Endodermal cell (in vitro differentiated cells): Measurements from ENCODE around the gene CSNK1E. TPM values are rescaled to one million over a fixed set of nuclear protein-coding genes. Genes with fewer than 3 reads are reported as not detected.

ENCODE experiments used
- DNase-seq: peaks from one replicate; pipeline ENCODE4 v3.0.0-alpha.2; 2017
- H3K27ac ChIP-seq: 2 replicates; pipeline ENCODE4 v1.5.1; 2013; ENCODE audit warnings: mild to moderate bottlenecking, low read depth, low read length, moderate library complexity
- H3K27me3 ChIP-seq: 2 replicates; pipeline ENCODE4 v1.6.1; 2013; ENCODE audit warnings: mild to moderate bottlenecking, low read length, moderate library complexity; ENCODE audit not compliant: insufficient read depth, control insufficient read depth, poor library complexity, severe bottlenecking
- H3K36me3 ChIP-seq: 2 replicates; pipeline ENCODE4 v1.7.0; 2013; ENCODE audit warnings: mild to moderate bottlenecking, low read length, moderate library complexity; ENCODE audit not compliant: control insufficient read depth, insufficient read depth
- H3K4me1 ChIP-seq: one replicate; pipeline ENCODE4 v1.7.0; 2013; ENCODE audit warnings: low read length; ENCODE audit not compliant: control insufficient read depth, insufficient read depth
- H3K4me3 ChIP-seq: 2 replicates; pipeline ENCODE4 v1.5.1; 2013; ENCODE audit warnings: mild to moderate bottlenecking, low read length, moderate library complexity
- H3K9ac ChIP-seq: 2 replicates; pipeline ENCODE4 v1.6.1; 2013; ENCODE audit warnings: mild to moderate bottlenecking, low read length, moderate library complexity; ENCODE audit not compliant: poor library complexity, severe bottlenecking; ENCODE audit errors: extremely low read depth
- H3K9me3 ChIP-seq: 2 replicates; pipeline ENCODE4 v1.6.1; 2013; ENCODE audit warnings: mild to moderate bottlenecking, low read length, moderate library complexity; ENCODE audit not compliant: control insufficient read depth
- H3K27ac Mint-ChIP-seq: 2 replicates; pipeline ENCODE4 v1.8.0; 2020; ENCODE audit warnings: mixed read lengths
- H3K27me3 Mint-ChIP-seq: 2 replicates; pipeline ENCODE4 v1.8.0; 2021; ENCODE audit warnings: mild to moderate bottlenecking, mixed read lengths; ENCODE audit not compliant: insufficient read depth
- H3K36me3 Mint-ChIP-seq: 2 replicates; pipeline ENCODE4 v1.8.0; 2020; ENCODE audit warnings: low read depth, mixed read lengths
- H3K4me1 Mint-ChIP-seq: 2 replicates; pipeline ENCODE4 v1.8.0; 2020; ENCODE audit warnings: mixed read lengths
- H3K4me3 Mint-ChIP-seq: 2 replicates; pipeline ENCODE4 v1.8.0; 2020; ENCODE audit warnings: mild to moderate bottlenecking, moderate library complexity, mixed read lengths
- H3K9me3 Mint-ChIP-seq: 2 replicates; pipeline ENCODE4 v1.8.0; 2020; ENCODE audit warnings: mild to moderate bottlenecking, mixed read lengths
- CTCF ChIP-seq: fragments of 200-600 bp; sonication (generic); conservative IDR thresholded peaks from 2 replicates; pipeline ENCODE4 v1.5.0; 2021; ENCODE audit warnings: antibody characterized with exemption, mild to moderate bottlenecking
- WGBS, 2 experiments: methylation state at CpG; one replicate each; pipeline versions ENCODE4 v1.1.5 to v1.1.7; 2013; ENCODE audit warnings: missing lambda C conversion rate in 2 of 2, mixed read lengths in 1 of 2; ENCODE audit not compliant: insufficient coverage in 1 of 2, insufficient read length in 1 of 2; 5-methylcytosine and 5-hydroxymethylcytosine counted together
- total RNA-seq, 2 donors: library from RNA; stranded (reverse); fragmentation: NEBNext Ultra II Directional in 1 of 2; extraction: Animal tissue kit (Norgen Biotek cat#: 25700) in 1 of 2; gene quantifications; 2 replicates in 1 of 2; 3 replicates in 1 of 2; pipeline ENCODE4 v1.2.1, GENCODE V29; 2021

CSNK1E gene
- total RNA-seq, 2 donors from 2014 or later: 224 to 229 TPM

GRCh38 chr22:38304526-38304925 is 12.7 kb downstream of the CSNK1E start:
- peaks cover 70% of the 10 kb centered on the region for H3K36me3 ChIP-seq
- H3K4me3 ChIP-seq: no peak overlapping the region
- Mint-ChIP-seq H3K27ac (peak overlapping the region; percentile 45), H3K36me3 (peaks cover 59% of the 10 kb centered on the region), H3K9me3 (no peaks in the 10 kb centered on the region), H3K4me1 (peaks cover 18% of the 10 kb centered on the region), H3K4me3 (no peak overlapping the region), H3K27me3 (no peaks in the 10 kb centered on the region)
- H3K4me1 ChIP-seq: peaks cover 3% of the 10 kb centered on the region
- H3K9ac ChIP-seq: no peak overlapping the region
- peak; percentile 50 for TF ChIP-seq CTCF
- no peak overlapping the region for H3K27ac ChIP-seq
- no peaks in the 10 kb centered on the region for H3K27me3 ChIP-seq
- no peaks in the 10 kb centered on the region for H3K9me3 ChIP-seq
- DNase-seq: no peak
- WGBS, 2 experiments: 96% methylated on average over 13 of the region's 13 CpGs

GRCh38 chr22:38303974-38304373 is 13.3 kb downstream of the CSNK1E start:
- peak overlapping the region; percentile 50 for H3K27ac Mint-ChIP-seq
- H3K27ac ChIP-seq: no peak overlapping the region
- H3K36me3 Mint-ChIP-seq: peaks cover 60% of the 10 kb centered on the region

DNA sequence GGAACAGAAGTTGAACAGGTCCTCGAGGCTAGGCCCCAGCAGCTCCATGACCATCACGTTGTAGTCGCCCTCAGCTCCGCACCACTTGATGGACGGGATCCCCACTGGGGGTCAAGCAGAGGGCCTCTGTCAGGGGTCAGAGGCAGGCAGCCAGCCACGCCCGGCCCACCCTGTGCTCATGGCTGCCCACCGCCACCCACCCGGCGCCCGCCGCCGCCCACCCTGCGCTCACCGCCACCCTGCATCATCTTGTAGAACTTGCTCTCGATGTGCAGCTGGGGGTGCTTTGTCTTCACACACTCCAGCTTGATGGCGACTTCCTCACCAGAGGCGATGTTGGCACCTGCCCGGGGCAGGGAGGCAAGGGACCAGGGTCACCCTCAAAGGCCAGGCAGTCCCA is 14.3 kb downstream of the CSNK1E start:
- H3K27me3 Mint-ChIP-seq: no peaks in the 10 kb centered on the region
- peaks cover 60% of the 10 kb centered on the region for H3K36me3 Mint-ChIP-seq
- H3K4me3 Mint-ChIP-seq: no peak overlapping the region
- peaks cover 16% of the 10 kb centered on the region for H3K4me1 Mint-ChIP-seq
- Histone ChIP-seq H3K9ac (no peak overlapping the region), H3K4me3 (no peak overlapping the region), H3K4me1 (peaks cover 3% of the 10 kb centered on the region), H3K9me3 (no peaks in the 10 kb centered on the region), H3K36me3 (peaks cover 70% of the 10 kb centered on the region), H3K27me3 (no peaks in the 10 kb centered on the region), H3K27ac (no peak overlapping the region)
- no peak for DNase-seq
- no peak for TF ChIP-seq CTCF
- H3K9me3 Mint-ChIP-seq: no peaks in the 10 kb centered on the region
- H3K27ac Mint-ChIP-seq: peak overlapping the region; percentile 39
- WGBS, 2 experiments: 96 to 98% methylated on average over 8 to 19 of the region's 19 CpGs

More at GRCh38 chr22:38303974-38304373, 13.3 kb downstream of the CSNK1E start:
- H3K27me3 Mint-ChIP-seq: no peaks in the 10 kb centered on the region
- H3K4me3 Mint-ChIP-seq: no peak overlapping the region
- no peak overlapping the region for H3K4me3 ChIP-seq
- H3K9me3 Mint-ChIP-seq: no peaks in the 10 kb centered on the region
- no peaks in the 10 kb centered on the region for H3K9me3 ChIP-seq
- no peak for DNase-seq
- no peak overlapping the region for H3K9ac ChIP-seq
- WGBS, 2 experiments: 94 to 99% methylated on average over 4 to 5 of the region's 5 CpGs
- peaks cover 3% of the 10 kb centered on the region for H3K4me1 ChIP-seq
- peaks cover 72% of the 10 kb centered on the region for H3K36me3 ChIP-seq
- H3K4me1 Mint-ChIP-seq: peaks cover 16% of the 10 kb centered on the region
- H3K27me3 ChIP-seq: no peaks in the 10 kb centered on the region
- no peak for TF ChIP-seq CTCF
